Measurements from ENCODE around the gene BRPF1. TPM values are rescaled to one million over a fixed set of nuclear protein-coding genes. Genes with fewer than 3 reads are reported as not detected.

The BRPF1 gene
- total RNA-seq, 1 donor from 2014 or later = 19.5 TPM

- FAIRE-seq = no peak
- Mint-ChIP-seq H3K4me1 (ENCODE audit: low read depth, unreplicated experiment) (no peaks in the 10 kb centered on the region), H3K27me3 (ENCODE audit: low read depth, unreplicated experiment) (no peaks in the 10 kb centered on the region), H3K4me3 (ENCODE audit: unreplicated experiment) (no peak overlapping the region), H3K9me3 (ENCODE audit: unreplicated experiment) (no peaks in the 10 kb centered on the region), H3K36me3 (ENCODE audit: low read depth, unreplicated experiment) (peaks cover 39% of the 10 kb centered on the region), H3K27ac (ENCODE audit: unreplicated experiment) (no peak overlapping the region)
- no peak overlapping the region for H3K9ac ChIP-seq (ENCODE audit: low read length)
- no peak overlapping the region for H3K4me2 ChIP-seq (ENCODE audit: low read length)
- TF ChIP-seq CTCF (IDR thresholded peaks at IDR 0.05; ENCODE audit: insufficient read depth, low read depth, low read length) = no peak
- no peak for TF ChIP-seq EZH2 (IDR thresholded peaks at IDR 0.05; ENCODE audit: insufficient read depth, low read length)
- H3K4me1 ChIP-seq (ENCODE audit: insufficient read depth, low read length) = no peaks in the 10 kb centered on the region
- H3K36me3 ChIP-seq (ENCODE audit: insufficient read depth, low read length) = peaks cover 35% of the 10 kb centered on the region
- no peaks in the 10 kb centered on the region for H3K27me3 ChIP-seq (ENCODE audit: insufficient read depth, low read length)
- H3K4me3 ChIP-seq (ENCODE audit: insufficient read depth, low read depth, low read length) = no peak overlapping the region
- H3K9me3 ChIP-seq (ENCODE audit: insufficient read depth, low read depth, low read length) = no peaks in the 10 kb centered on the region
- H2AFZ ChIP-seq (ENCODE audit: low read depth, low read length) = no peak overlapping the region
- no peak for DNase-seq (ENCODE audit: low read depth)
- no peaks in the 10 kb centered on the region for H4K20me1 ChIP-seq (ENCODE audit: insufficient read depth, low read length)
- H3K79me2 ChIP-seq (ENCODE audit: insufficient read depth, low read length) = no peaks in the 10 kb centered on the region
- H3K27ac ChIP-seq (ENCODE audit: low read depth, low read length) = no peak overlapping the region
Observed at GRCh38 chr3:9687514-9687913, 44.0 kb upstream of the BRPF1 start.

- TF ChIP-seq CTCF (IDR thresholded peaks at IDR 0.05; ENCODE audit: insufficient read depth, low read depth, low read length) (no peak), EZH2 (IDR thresholded peaks at IDR 0.05; ENCODE audit: insufficient read depth, low read length) (no peak)
- Histone ChIP-seq H2AFZ (ENCODE audit: low read depth, low read length) (no peak overlapping the region), H3K4me2 (ENCODE audit: low read length) (no peak overlapping the region), H3K4me3 (ENCODE audit: insufficient read depth, low read depth, low read length) (no peak overlapping the region), H3K27me3 (ENCODE audit: insufficient read depth, low read length) (no peaks in the 10 kb centered on the region), H3K9ac (ENCODE audit: low read length) (no peak overlapping the region), H3K9me3 (ENCODE audit: insufficient read depth, low read depth, low read length) (no peaks in the 10 kb centered on the region), H3K27ac (ENCODE audit: low read depth, low read length) (no peak overlapping the region), H3K4me1 (ENCODE audit: insufficient read depth, low read length) (no peaks in the 10 kb centered on the region), H4K20me1 (ENCODE audit: insufficient read depth, low read length) (no peaks in the 10 kb centered on the region), H3K79me2 (ENCODE audit: insufficient read depth, low read length) (no peaks in the 10 kb centered on the region), H3K36me3 (ENCODE audit: insufficient read depth, low read length) (peaks cover 33% of the 10 kb centered on the region)
- no peaks in the 10 kb centered on the region for H3K9me3 Mint-ChIP-seq (ENCODE audit: unreplicated experiment)
- no peaks in the 10 kb centered on the region for H3K4me1 Mint-ChIP-seq (ENCODE audit: low read depth, unreplicated experiment)
- H3K27me3 Mint-ChIP-seq (ENCODE audit: low read depth, unreplicated experiment) = no peaks in the 10 kb centered on the region
- peaks cover 36% of the 10 kb centered on the region for H3K36me3 Mint-ChIP-seq (ENCODE audit: low read depth, unreplicated experiment)
- no peak overlapping the region for H3K4me3 Mint-ChIP-seq (ENCODE audit: unreplicated experiment)
- no peak overlapping the region for H3K27ac Mint-ChIP-seq (ENCODE audit: unreplicated experiment)
- no peak for DNase-seq (ENCODE audit: low read depth)
- FAIRE-seq = no peak
Observed at GRCh38 chr3:9688961-9689360, 42.6 kb upstream of the BRPF1 start.

GRCh38 chr3:9689757-9690156 lies 41.8 kb upstream of the BRPF1 start:
- H3K27me3 Mint-ChIP-seq (ENCODE audit: low read depth, unreplicated experiment) = no peaks in the 10 kb centered on the region
- H3K27ac Mint-ChIP-seq (ENCODE audit: unreplicated experiment) = no peak overlapping the region
- H3K9ac ChIP-seq (ENCODE audit: low read length) = no peak overlapping the region
- H3K36me3 ChIP-seq (ENCODE audit: insufficient read depth, low read length) = peaks cover 32% of the 10 kb centered on the region
- H3K79me2 ChIP-seq (ENCODE audit: insufficient read depth, low read length) = no peaks in the 10 kb centered on the region
- TF ChIP-seq CTCF (IDR thresholded peaks at IDR 0.05; ENCODE audit: insufficient read depth, low read depth, low read length) (no peak), EZH2 (IDR thresholded peaks at IDR 0.05; ENCODE audit: insufficient read depth, low read length) (no peak)
- FAIRE-seq (no peak), DNase-seq (ENCODE audit: low read depth) (no peak)
- no peaks in the 10 kb centered on the region for H3K9me3 ChIP-seq (ENCODE audit: insufficient read depth, low read depth, low read length)
- H3K27me3 ChIP-seq (ENCODE audit: insufficient read depth, low read length) = no peaks in the 10 kb centered on the region
- no peak overlapping the region for H3K4me3 ChIP-seq (ENCODE audit: insufficient read depth, low read depth, low read length)
- H2AFZ ChIP-seq (ENCODE audit: low read depth, low read length) = no peak overlapping the region
- no peak overlapping the region for H3K4me3 Mint-ChIP-seq (ENCODE audit: unreplicated experiment)
- H3K9me3 Mint-ChIP-seq (ENCODE audit: unreplicated experiment) = no peaks in the 10 kb centered on the region
- peaks cover 31% of the 10 kb centered on the region for H3K36me3 Mint-ChIP-seq (ENCODE audit: low read depth, unreplicated experiment)
- H3K4me1 ChIP-seq (ENCODE audit: insufficient read depth, low read length) = no peaks in the 10 kb centered on the region
- no peaks in the 10 kb centered on the region for H4K20me1 ChIP-seq (ENCODE audit: insufficient read depth, low read length)
- no peaks in the 10 kb centered on the region for H3K4me1 Mint-ChIP-seq (ENCODE audit: low read depth, unreplicated experiment)
- no peak overlapping the region for H3K27ac ChIP-seq (ENCODE audit: low read depth, low read length)
- H3K4me2 ChIP-seq (ENCODE audit: low read length) = no peak overlapping the region

All from astrocyte (in vitro differentiated cells and primary cell).